GM19025 (cell line): Measurements from ENCODE around the gene RADIL.
"Not testable (repeated sequence)": the region's sequence is repeated elsewhere in the genome, so short reads cannot be mapped to it uniquely, and the experiment has no call there.

ENCODE experiments used
- ATAC-seq: cut with Tn5 transposase; IDR thresholded peaks from one replicate; pipeline ENCODE4 v1.9.1; 2021; ENCODE audit warnings: mild to moderate bottlenecking, low read depth, moderate library complexity; ENCODE audit not compliant: unreplicated experiment

Gene RADIL

GRCh38 chr7:4815609-4816418 lies 67.7 kb downstream of the RADIL start:
- ATAC-seq, result no peak

GRCh38 chr7:4815121-4815520 lies 68.4 kb downstream of the RADIL start:
- no peak for ATAC-seq

- ATAC-seq, result no peak
Measured at GRCh38 chr7:4814433-4814832, 69.1 kb downstream of the RADIL start.

- ATAC-seq, result no peak
Measured at GRCh38 chr7:4809666-4810065, 73.8 kb downstream of the RADIL start.

GRCh38 chr7:4809091-4809591 lies 74.4 kb downstream of the RADIL start:
- no peak for ATAC-seq

GRCh38 chr7:4808565-4808964 lies 75.0 kb downstream of the RADIL start:
- ATAC-seq, result no peak

GRCh38 chr7:4808026-4808425 lies 75.5 kb downstream of the RADIL start:
- ATAC-seq, result no peak

- no peak for ATAC-seq
Measured at GRCh38 chr7:4807598-4808016, 75.9 kb downstream of the RADIL start.

- ATAC-seq, result no peak
Measured at GRCh38 chr7:4806983-4807597, 76.4 kb downstream of the RADIL start.

- ATAC-seq, result no peak
Measured at GRCh38 chr7:4805984-4806300, 77.6 kb downstream of the RADIL start.

- ATAC-seq, result no peak
Measured at GRCh38 chr7:4805110-4805983, 78.2 kb downstream of the RADIL start.

- ATAC-seq, result no peak
Measured at GRCh38 chr7:4803397-4804241, 79.9 kb downstream of the RADIL start.

- ATAC-seq, result not testable (repeated sequence)
Measured at GRCh38 chr7:4802577-4802976, 80.9 kb downstream of the RADIL start.

- no peak for ATAC-seq
Measured at GRCh38 chr7:4801839-4802231, 81.7 kb downstream of the RADIL start.

- no peak for ATAC-seq
Measured at GRCh38 chr7:4800926-4801838, 82.3 kb downstream of the RADIL start.

- no peak for ATAC-seq
Measured at GRCh38 chr7:4800487-4800886, 83.0 kb downstream of the RADIL start.

- ATAC-seq, result no peak
Measured at GRCh38 chr7:4799508-4800268, 83.8 kb downstream of the RADIL start.

GRCh38 chr7:4798706-4799235 lies 84.7 kb downstream of the RADIL start:
- no peak for ATAC-seq
